Endothelial cell of umbilical vein (primary cell): Measurements from ENCODE around the gene NRP2. TPM values are rescaled to one million over a fixed set of nuclear protein-coding genes. Genes with fewer than 3 reads are reported as not detected.

Experiments
- BruUV-seq: library from RNA; stranded (reverse); fragments of 400-500 nt; replicated peaks from 2 replicates; lab custom pipeline; 2021; lab: Mats Ljungman, UMichigan
- CTCF ChIA-PET: fragments of 300-600, 350-600 bp; sonication (Branson Sonifier 250); formaldehyde crosslinking; loops from one replicate; lab custom pipeline; 2021; ENCODE audit warnings: antibody characterized with exemption, inconsistent platforms; lab: Charles Lee
- POLR2A ChIA-PET: fragments of 300-600, 350-600 bp; sonication (Branson Sonifier 250); formaldehyde crosslinking; loops from one replicate; lab custom pipeline; 2021; ENCODE audit warnings: antibody characterized with exemption, inconsistent platforms; lab: Charles Lee
- DNase-seq: peaks from one replicate; pipeline ENCODE4 v3.0.0-alpha.2; 2011; ENCODE audit warnings: low read depth, low spot score
- FAIRE-seq: peaks from 2 replicates; lab custom pipeline; 2011; peaks lifted over from hg19 to GRCh38; lab: Jason Lieb, UNC
- H2AFZ ChIP-seq: 2 replicates; pipeline ENCODE4 v1.6.0; 2012; ENCODE audit warnings: low read depth, low read length, control low read depth, inconsistent platforms
- H3K27ac ChIP-seq: 2 replicates; pipeline ENCODE4 v1.5.1; 2011; ENCODE audit warnings: low read depth, mild to moderate bottlenecking, control low read depth, low read length, moderate library complexity; ENCODE audit not compliant: insufficient read depth
- H3K27me3 ChIP-seq, 2 experiments: 2 replicates each; pipeline versions ENCODE4 v1.6.0 to v1.6.1; 2011; ENCODE audit warnings: low read length in 2 of 2, mixed read lengths in 1 of 2; ENCODE audit not compliant: control insufficient read depth in 2 of 2, insufficient read depth in 2 of 2
- H3K36me3 ChIP-seq, 2 experiments: 2 replicates in 1 of 2; 3 replicates in 1 of 2; pipeline ENCODE4 v1.5.1; 2011; ENCODE audit warnings: low read length in 2 of 2, mild to moderate bottlenecking in 1 of 2, moderate library complexity in 1 of 2; ENCODE audit not compliant: control insufficient read depth in 2 of 2, insufficient read depth in 2 of 2; ENCODE audit errors: extremely low read depth in 1 of 2
- H3K4me1 ChIP-seq: 3 replicates; pipeline ENCODE4 v1.5.1; 2011; ENCODE audit warnings: mild to moderate bottlenecking, low read length; ENCODE audit not compliant: control insufficient read depth, insufficient read depth; ENCODE audit errors: extremely low read depth
- H3K4me2 ChIP-seq: 2 replicates; pipeline ENCODE4 v1.6.1; 2011; ENCODE audit warnings: low read length, control low read depth, mixed read lengths; ENCODE audit not compliant: insufficient read depth
- H3K4me3 ChIP-seq, 3 experiments: fragments of 200-600 bp in 1 of 3; sonication (generic), shearing (Covaris generic) in 1 of 3; replicated peaks in 1 of 3; 2 replicates each; pipeline ENCODE4 v1.5.1; 2011 to 2016; ENCODE audit warnings: control low read depth in 3 of 3, low read length in 3 of 3, mild to moderate bottlenecking in 2 of 3, inconsistent platforms in 1 of 3, low read depth in 1 of 3, moderate library complexity in 1 of 3; ENCODE audit not compliant: insufficient read depth in 1 of 3
- H3K79me2 ChIP-seq: 2 replicates; pipeline ENCODE4 v1.6.0; 2012; ENCODE audit warnings: low read length, inconsistent platforms; ENCODE audit not compliant: control insufficient read depth, insufficient read depth
- H3K9ac ChIP-seq: replicated peaks from 2 replicates; pipeline ENCODE3; 2011; ENCODE audit warnings: low read length, control low read depth; ENCODE audit not compliant: insufficient read depth; ENCODE audit errors: extremely low read depth
- H3K9me1 ChIP-seq: replicated peaks from 3 replicates; pipeline ENCODE4 v1.6.0; 2011; ENCODE audit warnings: mild to moderate bottlenecking, low read length; ENCODE audit not compliant: control insufficient read depth, insufficient read depth; ENCODE audit errors: extremely low read depth
- H3K9me3 ChIP-seq: replicated peaks from 2 replicates; pipeline ENCODE4 v1.5.1; 2012; ENCODE audit warnings: low read length, inconsistent platforms; ENCODE audit not compliant: control insufficient read depth, insufficient read depth
- H4K20me1 ChIP-seq: replicated peaks from 2 replicates; pipeline ENCODE3; 2011; ENCODE audit warnings: mild to moderate bottlenecking, low read length; ENCODE audit not compliant: control insufficient read depth, insufficient read depth; ENCODE audit errors: extremely low read depth
- EZH2 ChIP-seq: IDR thresholded peaks from 2 replicates; pipeline ENCODE4 v1.6.1; 2012; ENCODE audit warnings: borderline replicate concordance, low read depth, mild to moderate bottlenecking, moderate library complexity, low read length, inconsistent platforms; ENCODE audit not compliant: severe bottlenecking
- FOS ChIP-seq: IDR thresholded peaks from 2 replicates; pipeline ENCODE4 v1.6.1; 2011; ENCODE audit warnings: mild to moderate bottlenecking, low read length, moderate library complexity, borderline replicate concordance; ENCODE audit not compliant: insufficient read depth
- GATA2 ChIP-seq: IDR thresholded peaks from 2 replicates; pipeline ENCODE4 v1.7.0; 2011; ENCODE audit warnings: low read depth, mild to moderate bottlenecking, moderate library complexity, mixed read lengths, low read length; ENCODE audit not compliant: insufficient read length, insufficient read depth
- JUN ChIP-seq: IDR thresholded peaks from 2 replicates; pipeline ENCODE4 v1.6.1; 2011; ENCODE audit warnings: borderline replicate concordance, low read depth; ENCODE audit not compliant: insufficient read length, insufficient read depth
- MAX ChIP-seq: IDR thresholded peaks from 2 replicates; pipeline ENCODE4 v1.6.1; 2011; ENCODE audit not compliant: insufficient read depth, insufficient read length
- MYC ChIP-seq: IDR thresholded peaks from one replicate; pipeline ENCODE4 v1.6.1; 2011; ENCODE audit warnings: mild to moderate bottlenecking, low read depth, low read length
- POLR2A ChIP-seq: IDR thresholded peaks from 2 replicates; pipeline ENCODE4 v1.6.1; 2012; ENCODE audit warnings: low read depth, mild to moderate bottlenecking, control low read depth, low read length
- POLR2AphosphoS5 ChIP-seq: IDR thresholded peaks from 2 replicates; pipeline ENCODE4 v1.6.1; 2012; ENCODE audit warnings: low read depth, mild to moderate bottlenecking, control low read depth, low read length, moderate library complexity; ENCODE audit not compliant: insufficient read depth
- dilution Hi-C: fragments of 300-500 bp; cut with MboI; formaldehyde crosslinking; loops from one replicate; pipeline ENCODE4 v1.15.0; 2019; ENCODE audit warnings: low sequenced_read_pairs; ENCODE audit not compliant: extremely low pct_ligation_motif_present
- intact Hi-C: fragments of 100-400 bp; cut with micrococcal nuclease; formaldehyde crosslinking; loops from one replicate; pipeline ENCODE4 v1.10.0; 2022
- polyA plus RNA-seq, 4 experiments: library from polyadenylated mRNA; depleted of rRNA in 3 of 4; stranded (reverse) in 3 of 4; unstranded in 1 of 4; fragments of >200 nt; gene quantifications; 2 replicates each; pipeline versions ENCODE4 v1.2.1 to v1.2.3, GENCODE V29; 2011 to 2012; ENCODE audit warnings: missing spikeins in 1 of 4
- total RNA-seq: library from RNA; stranded (reverse); gene quantifications from 2 replicates; pipeline ENCODE4 v1.2.3, GENCODE V29; 2021
- TF ChIP-seq, protein P1 (sequence below), 2 donors: IDR thresholded peaks; 1 replicate in 1 of 2; 2 replicates in 1 of 2; pipeline ENCODE4 v1.5.1; 2011; ENCODE audit warnings: low read length in 2 of 2, mild to moderate bottlenecking in 2 of 2, moderate library complexity in 2 of 2, control low read depth in 1 of 2, inconsistent platforms in 1 of 2, low read depth in 1 of 2; ENCODE audit not compliant: insufficient read depth in 1 of 2; ENCODE audit errors: extremely low read depth in 1 of 2

NRP2 gene
- total and polyA plus RNA-seq, 2 donors (not counting 3 experiments of a cell fraction or from before 2014, with no cell fraction given): 160 to 240 TPM

DNA sequence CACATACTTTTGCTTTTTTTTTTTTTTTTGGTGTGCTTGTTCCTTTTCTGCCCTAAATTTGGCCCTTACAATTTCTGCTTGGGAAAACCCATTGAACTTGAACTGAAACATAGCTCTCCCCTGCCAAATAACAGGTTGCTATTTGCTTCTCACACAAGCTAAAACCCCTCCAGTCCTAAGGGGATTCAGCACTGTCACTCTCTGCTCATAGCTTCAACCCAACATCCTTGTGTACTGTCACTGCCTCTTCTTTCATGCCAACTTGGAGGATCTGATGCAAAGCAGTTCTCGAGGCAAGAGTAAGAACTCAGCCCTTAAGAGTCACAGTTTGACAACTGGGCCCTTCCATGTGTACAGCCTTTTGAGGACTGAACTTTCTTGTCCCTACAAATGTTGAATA lies 30.6 kb upstream of the NRP2 start:
- CTCF ChIA-PET: no interaction called here
- no peak for FAIRE-seq
- no peak overlapping the region for H3K4me2 ChIP-seq
- dilution Hi-C loops (no loop called here), intact Hi-C loops (no loop called here)
- no peaks in the 10 kb centered on the region for H3K9me3 ChIP-seq
- H3K9me1 ChIP-seq: no peaks in the 10 kb centered on the region
- no peaks in the 10 kb centered on the region for H3K36me3 ChIP-seq
- TF ChIP-seq, protein P1, sequence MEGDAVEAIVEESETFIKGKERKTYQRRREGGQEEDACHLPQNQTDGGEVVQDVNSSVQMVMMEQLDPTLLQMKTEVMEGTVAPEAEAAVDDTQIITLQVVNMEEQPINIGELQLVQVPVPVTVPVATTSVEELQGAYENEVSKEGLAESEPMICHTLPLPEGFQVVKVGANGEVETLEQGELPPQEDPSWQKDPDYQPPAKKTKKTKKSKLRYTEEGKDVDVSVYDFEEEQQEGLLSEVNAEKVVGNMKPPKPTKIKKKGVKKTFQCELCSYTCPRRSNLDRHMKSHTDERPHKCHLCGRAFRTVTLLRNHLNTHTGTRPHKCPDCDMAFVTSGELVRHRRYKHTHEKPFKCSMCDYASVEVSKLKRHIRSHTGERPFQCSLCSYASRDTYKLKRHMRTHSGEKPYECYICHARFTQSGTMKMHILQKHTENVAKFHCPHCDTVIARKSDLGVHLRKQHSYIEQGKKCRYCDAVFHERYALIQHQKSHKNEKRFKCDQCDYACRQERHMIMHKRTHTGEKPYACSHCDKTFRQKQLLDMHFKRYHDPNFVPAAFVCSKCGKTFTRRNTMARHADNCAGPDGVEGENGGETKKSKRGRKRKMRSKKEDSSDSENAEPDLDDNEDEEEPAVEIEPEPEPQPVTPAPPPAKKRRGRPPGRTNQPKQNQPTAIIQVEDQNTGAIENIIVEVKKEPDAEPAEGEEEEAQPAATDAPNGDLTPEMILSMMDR (IDR thresholded peaks at IDR 0.05; ENCODE audit: extremely low read depth in 1 of 2, insufficient read depth in 1 of 2, low read depth in 1 of 2, low read length in 2 of 2): no peak
- no peak for TF ChIP-seq GATA2
- TF ChIP-seq POLR2A: no peak
- no peak for TF ChIP-seq MYC
- TF ChIP-seq JUN: no peak
- no peak for TF ChIP-seq EZH2
- no peak for TF ChIP-seq FOS
- no peak for TF ChIP-seq POLR2AphosphoS5
- TF ChIP-seq MAX: no peak
- H3K27me3 ChIP-seq: peaks cover 0 to 2% of the 10 kb centered on the region in 2 experiments
- no peak overlapping the region for H3K27ac ChIP-seq
- H3K79me2 ChIP-seq: no peaks in the 10 kb centered on the region
- POLR2A ChIA-PET: interaction anchor here (0.7 kb wide), 1 partner anchor 11 kb away, joined by 3 read pairs; no protein-coding TSS in a partner anchor
- H3K4me1 ChIP-seq: peaks cover 3% of the 10 kb centered on the region
- H3K4me3 ChIP-seq: no peak overlapping the region
- H3K9ac ChIP-seq: no peak overlapping the region
- H2AFZ ChIP-seq: no peak overlapping the region
- DNase-seq: no peak
- H4K20me1 ChIP-seq: no peaks in the 10 kb centered on the region
- no TSS peak for BruUV-seq
